ENCODE data around the gene ENTR1.
A peak's percentile ranks its signal among the peaks of the same experiment; 100 is the strongest.

ENTR1 gene, protein sequence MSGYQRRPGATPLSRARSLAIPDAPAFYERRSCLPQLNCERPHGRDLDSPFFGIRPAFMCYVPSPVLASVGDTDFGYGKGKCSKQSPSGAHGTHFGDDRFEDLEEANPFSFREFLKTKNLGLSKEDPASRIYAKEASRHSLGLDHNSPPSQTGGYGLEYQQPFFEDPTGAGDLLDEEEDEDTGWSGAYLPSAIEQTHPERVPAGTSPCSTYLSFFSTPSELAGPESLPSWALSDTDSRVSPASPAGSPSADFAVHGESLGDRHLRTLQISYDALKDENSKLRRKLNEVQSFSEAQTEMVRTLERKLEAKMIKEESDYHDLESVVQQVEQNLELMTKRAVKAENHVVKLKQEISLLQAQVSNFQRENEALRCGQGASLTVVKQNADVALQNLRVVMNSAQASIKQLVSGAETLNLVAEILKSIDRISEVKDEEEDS

DNA sequence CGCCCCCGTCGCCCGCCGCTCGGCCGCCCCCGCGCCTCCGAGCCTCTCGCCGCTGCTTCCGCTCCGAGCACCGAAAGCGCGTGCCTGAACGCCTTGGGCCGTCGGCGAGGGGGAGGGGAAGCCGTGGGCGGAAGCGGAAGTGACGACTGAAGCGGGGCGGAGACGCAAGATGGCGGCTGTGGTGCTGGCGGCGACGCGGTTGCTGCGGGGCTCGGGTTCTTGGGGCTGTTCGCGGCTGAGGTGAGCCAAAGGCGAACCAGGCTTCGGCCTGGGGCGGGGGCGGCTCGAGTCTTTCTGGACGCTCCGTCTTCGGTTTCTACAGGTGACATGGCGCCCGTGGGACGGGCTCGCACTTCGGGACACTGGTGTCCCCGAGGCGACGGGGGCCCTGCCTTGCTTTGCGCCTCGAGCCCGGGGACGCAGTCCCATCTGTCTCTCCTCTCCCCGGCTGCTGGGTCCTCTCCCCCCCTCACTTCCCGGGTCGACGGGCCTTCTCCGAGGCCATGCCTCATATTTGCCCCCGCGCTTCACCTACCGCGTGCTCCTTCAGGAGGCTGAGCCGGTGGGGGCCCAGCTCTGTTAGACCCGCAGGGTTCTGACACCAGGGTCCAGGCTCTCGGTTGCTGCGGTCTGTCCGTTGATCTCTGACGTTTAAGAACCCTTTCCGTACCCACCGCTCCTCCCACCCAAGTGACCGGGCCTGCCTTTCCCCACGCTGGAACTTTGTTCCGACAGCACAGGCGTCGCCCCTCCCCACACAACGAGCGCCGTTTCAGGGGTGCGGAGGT is at the start of gene ENTR1, which contains the start of gene PMPCA:
ENTR1 (minus strand) TSS at position 115 of the 788 bp plus-strand sequence. CDS start 217 bp downstream, outside the sequence.
PMPCA (plus strand) TSS at position 159 of the 788 bp plus-strand sequence; CDS start at position 170, 11 bp downstream.
- DNase-seq (ENCODE audit: low read depth), result peak; percentile 95

GRCh38 chr9:136459425-136459824 is 49.0 kb upstream of the ENTR1 start:
- DNase-seq (ENCODE audit: low read depth), result no peak

GRCh38 chr9:136457326-136457725 is 46.9 kb upstream of the ENTR1 start:
- DNase-seq (ENCODE audit: low read depth), result no peak

GRCh38 chr9:136456258-136456657 is 45.8 kb upstream of the ENTR1 start:
- DNase-seq (ENCODE audit: low read depth), result no peak

DNA sequence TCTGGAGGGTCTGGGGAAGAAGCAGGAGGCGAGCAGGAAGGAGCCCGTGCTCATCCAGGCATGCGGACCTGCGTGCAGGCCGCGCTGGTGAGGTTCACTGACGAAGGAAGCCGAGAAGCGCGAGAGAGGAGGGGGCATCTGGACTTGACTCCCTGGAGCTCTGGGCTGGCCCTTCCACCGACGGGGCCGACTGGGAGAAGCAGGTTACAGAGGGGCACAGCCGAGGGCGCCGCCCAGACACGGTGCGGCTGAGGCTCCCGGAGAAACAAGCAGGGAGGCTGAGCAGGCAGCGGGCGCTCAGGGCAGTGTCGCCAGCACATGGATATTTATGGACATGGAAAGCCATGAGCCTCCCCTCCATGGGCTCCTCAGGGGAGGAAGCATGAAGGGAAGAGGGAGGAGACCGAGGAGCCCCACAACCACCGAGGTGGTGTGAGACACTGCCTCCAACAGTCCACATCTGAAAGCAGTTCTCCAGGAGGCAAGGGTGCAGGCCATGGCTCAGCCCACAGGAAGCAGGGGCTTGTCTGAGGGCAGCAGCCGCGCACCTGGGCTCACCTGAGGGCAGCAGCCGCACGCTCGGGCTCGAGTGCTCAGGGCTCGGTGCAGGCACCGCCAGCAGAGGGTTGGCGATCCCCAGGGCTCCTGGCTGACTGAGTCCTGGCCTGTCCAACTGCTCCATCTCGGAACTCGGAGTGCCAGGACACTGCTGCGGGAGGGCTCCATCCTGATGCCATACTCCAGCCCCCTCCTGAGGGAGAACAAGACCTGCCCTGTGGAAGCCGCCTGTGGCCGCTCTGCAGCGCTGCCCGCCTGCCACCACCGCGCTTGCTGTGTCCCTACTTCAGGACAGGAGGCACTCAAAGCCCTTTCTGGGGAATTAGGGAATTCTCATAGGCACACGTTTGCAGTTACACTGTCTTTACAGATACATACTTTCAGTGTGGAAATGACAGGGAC is 44.9 kb upstream of the ENTR1 start:
- no peak for DNase-seq (ENCODE audit: low read depth)

GRCh38 chr9:136454026-136454796 is 43.8 kb upstream of the ENTR1 start:
- no peak for DNase-seq (ENCODE audit: low read depth)

DNA sequence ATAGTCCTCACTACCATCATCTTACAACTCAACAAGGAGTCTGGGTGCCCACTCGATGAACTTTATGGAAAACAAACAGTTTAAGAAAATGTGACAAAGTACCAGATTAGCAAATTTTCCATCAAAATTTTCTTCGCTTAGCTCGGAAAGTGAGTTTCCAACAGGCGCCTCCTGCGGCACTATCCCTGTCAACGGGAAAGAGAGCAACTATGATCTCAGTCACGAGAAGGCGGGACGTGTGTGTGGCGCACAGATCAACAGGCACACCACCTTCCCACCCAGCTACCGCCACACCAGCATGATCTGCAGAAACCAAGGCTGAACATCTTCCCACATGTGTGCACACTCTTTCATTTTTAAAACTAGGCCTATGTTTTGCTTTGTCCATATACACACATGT is 42.9 kb upstream of the ENTR1 start:
- DNase-seq (ENCODE audit: low read depth), result no peak

DNA sequence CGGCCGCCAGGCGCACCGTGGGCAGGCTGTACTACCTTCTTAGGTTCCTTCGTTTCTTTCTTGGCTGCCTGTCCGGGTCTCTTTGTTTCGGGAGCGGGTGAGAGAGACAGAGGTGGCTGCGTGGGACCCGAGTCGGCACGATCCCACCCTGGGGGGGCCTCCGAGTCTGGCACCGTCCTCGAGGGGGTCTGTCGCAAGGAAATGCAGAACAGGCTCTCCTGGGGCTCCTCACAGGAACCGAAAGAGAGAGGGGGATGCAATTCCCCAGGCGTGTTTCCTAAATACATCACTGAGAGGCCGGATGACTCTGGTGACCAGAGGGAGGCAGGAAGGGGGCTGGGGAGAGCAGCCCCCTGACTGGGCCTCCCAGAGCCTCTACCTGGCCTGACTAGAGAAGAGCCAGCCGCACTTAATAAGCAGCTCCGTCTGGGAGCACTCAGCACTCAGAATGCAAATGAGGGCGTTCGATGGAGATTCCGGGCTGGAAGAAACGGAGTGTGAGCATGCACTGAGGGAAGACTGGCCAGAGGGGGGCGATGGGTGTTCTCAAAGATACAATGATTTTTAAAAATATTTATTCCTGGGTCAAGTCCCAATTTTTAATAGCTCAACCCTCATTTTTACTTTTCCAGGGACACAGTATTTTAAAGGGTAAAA is 40.9 kb upstream of the ENTR1 start:
- DNase-seq (ENCODE audit: low read depth), result no peak

DNA sequence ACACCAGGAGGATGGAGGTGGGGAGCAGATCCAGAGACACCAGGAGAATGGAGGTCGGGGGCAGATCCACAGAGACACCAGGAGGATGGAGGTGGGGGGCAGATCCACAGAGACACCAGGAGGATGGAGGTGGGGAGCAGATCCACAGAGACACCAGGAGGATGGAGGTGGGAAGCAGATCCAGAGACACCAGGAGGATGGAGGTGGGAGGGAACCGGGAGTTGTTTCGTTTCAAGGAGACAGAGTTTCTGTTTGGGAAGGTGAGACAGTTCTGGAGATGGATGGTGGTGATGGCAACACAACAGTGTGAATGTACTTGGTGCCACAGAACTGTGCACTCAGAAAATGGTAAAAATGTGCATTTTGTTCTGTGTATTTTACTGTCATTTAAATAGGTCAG is 38.2 kb upstream of the ENTR1 start:
- DNase-seq (ENCODE audit: low read depth), result no peak

DNA sequence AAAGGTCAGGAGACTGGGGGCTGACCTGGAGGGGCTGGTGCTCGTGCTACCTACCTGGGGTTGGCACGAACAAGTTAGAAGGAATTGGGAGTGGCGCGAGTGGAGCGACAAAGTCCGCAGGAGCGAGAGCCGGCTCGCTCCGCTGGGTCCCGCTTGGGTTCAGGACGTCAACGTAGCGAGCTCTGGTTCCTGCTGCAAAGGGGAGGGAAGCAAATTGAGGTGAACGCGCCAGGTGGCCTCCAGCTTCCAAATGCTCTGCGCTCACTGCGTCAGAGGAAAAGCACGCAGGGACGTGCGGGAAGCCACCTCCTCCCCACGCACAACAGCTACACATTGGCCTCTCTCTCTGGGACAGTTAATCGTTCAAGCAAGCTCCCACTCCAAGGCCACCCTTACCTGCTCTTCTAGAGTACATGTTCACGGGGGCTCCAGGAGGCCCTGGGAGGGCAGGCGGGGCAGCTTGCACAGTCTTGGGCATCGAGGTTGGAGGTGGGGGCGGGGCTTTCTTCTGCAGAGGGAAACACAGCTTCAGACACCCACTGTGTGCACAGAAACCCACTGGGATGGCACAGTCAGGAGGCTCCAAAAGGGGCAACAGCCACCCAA is 36.9 kb upstream of the ENTR1 start:
- no peak for DNase-seq (ENCODE audit: low read depth)

GRCh38 chr9:136445799-136446198 is 35.4 kb upstream of the ENTR1 start:
- no peak for DNase-seq (ENCODE audit: low read depth)

DNA sequence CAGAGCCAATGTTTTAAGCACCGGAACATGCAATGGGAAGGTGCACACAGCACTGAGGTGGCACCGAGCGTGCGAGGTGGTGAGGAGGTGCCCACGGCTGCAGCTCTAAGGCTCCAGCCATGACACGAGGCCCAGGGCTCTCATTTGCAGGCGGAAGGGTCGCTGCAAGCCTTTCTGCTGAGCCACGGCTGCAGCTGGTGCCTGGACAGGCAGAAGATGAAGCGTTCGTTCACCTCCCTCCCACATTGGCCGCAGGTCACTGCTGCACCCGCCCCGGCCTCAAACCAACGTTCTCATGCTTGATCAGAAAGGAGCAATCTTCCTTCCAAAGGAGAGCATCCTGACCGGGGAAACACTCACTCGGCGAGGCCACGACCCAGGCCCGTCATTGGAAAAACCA is 33.7 kb upstream of the ENTR1 start:
- no peak for DNase-seq (ENCODE audit: low read depth)

GRCh38 chr9:136443687-136444086 is 33.3 kb upstream of the ENTR1 start:
- DNase-seq (ENCODE audit: low read depth), result no peak

DNA sequence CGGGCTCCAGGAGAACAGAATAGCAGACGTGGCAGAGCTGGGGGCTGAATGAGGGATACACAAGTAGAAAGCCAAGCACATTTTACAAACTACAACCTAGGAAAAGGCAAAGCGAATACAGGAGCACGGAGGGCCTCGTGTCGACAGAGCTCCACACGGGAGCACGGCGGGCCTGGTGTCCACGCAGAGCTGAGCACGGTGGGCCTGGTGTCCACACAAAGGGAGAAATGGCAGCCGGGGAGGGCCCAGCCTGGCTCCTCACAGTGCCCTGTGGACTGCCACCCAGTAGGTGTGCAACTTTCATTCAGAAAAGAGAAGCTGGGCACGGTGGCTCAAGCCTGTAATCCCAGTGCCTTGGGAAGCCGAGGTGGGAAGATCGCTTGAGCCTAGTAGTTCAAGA is 32.7 kb upstream of the ENTR1 start:
- no peak for DNase-seq (ENCODE audit: low read depth)

DNA sequence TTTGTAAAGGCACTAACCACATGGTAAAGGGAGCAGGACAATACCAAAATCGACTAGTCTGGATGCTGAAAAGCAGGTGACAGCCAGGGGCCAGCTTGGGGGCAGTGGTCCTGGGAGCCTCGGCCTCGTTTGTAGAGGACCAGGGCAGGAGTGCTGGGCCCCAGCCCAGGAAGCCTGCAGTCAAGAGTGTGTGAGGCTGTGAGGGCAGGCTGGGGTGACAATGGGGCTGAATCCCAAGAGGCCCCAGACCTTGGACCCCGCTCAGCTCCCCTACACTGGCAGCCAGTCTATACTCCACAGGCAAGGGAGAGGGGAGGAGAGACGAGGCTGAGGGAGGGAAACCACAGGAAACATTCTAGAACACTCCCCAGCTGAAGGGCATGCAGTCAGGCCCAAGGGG is 31.9 kb upstream of the ENTR1 start:
- DNase-seq (ENCODE audit: low read depth), result no peak

DNA sequence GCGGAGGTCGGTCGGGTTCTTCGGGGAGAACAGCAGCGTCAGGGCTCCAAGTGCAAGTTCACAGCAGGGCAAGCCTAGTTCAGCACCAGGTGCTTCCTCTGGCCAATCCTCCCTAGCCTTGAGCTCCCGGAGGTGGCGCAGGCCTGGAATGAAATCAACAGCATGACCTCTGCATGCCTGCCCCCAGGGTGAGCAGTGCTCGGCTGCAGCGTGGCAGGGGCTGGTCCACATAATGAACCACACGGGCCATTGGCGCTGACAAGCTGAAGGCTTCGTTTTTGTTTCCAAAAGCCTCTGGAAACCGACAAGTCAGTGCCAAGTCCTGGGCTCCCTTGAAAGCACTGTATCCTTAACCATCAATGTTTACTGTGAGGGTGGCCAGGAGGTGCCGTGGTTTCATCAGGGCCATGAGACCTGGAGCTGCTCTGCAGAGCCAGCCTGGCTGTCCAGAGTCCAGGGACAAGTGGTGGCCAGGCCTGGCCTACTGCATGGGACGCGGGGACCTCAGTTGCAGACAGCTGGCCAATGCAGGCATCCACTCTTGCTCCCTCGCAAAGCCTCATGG is 31.3 kb upstream of the ENTR1 start:
- DNase-seq (ENCODE audit: low read depth), result no peak

DNA sequence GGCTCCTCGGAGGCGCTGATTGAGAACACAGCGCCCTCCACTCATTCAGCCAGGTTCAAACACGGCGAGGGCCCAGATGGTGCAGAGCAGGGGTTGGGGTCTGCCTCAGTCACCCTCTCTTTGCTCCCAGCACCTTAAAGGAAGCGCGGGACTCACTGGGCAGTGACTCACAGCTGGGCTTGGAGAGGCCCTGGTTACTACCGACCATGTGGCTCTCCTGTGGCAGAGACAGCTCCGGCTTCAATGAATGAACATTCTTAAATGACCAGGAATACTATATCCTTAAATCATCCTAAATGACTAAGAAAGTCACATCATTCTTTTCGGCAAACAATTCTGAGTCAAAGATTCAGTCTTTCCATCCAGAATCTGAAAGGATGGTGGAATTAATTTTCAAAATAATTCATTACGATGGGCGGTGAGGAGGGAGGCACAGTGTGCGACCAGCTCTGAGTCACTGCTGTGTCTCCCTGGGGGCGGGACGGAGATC is 30.8 kb upstream of the ENTR1 start:
- no peak for DNase-seq (ENCODE audit: low read depth)

DNA sequence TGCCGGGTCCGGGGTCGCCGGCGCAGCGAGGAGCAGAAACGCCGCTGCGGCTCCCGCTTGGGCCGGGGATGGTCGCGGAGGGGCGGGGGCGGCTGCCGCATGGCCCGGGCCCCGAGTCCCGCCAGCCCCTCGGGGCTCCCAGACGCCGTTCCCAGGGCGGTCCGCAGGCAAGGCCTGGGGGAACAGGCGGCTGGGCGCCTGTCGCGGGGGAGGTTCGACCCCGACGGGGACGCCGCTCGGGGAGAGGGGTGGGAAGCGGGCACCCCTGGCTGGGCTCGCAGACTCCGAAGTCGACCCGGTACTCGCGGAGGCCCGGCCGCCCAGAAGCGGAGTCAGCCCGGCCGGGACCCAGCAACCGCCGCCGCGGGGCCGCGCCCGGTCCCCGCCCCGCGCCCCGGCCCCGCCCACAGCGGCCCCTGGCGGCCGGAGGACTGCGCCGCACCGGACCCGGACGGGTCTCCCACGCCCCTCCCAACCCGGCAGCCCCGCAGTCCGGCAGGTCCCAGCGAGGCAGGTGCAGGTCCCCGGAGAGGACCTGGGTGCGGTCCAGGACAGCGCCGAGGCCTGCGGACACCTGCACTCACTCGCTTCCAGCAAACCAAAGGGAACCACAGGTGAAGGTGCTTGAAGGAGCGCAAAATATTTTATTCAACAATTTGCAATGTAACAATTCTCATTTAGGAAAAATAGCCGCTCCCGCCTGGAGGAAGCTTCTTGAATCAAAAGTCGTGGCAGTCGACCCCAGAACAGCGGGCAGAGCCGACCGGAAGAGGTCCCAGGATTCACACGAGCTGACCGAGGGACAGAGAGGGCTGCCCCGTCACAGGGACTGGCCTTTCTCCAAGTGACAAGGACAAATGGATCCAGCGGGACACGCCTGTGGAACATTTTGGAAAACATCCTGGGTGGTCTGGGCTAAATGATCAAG is 29.3 kb upstream of the ENTR1 start, which contains the start of gene INPP5E:
INPP5E (minus strand) TSS at position 365 of the 928 bp plus-strand sequence. CDS start 426 bp downstream, outside the sequence.
- peak; percentile 83 for DNase-seq (ENCODE audit: low read depth)

Data from activated T-cell treated with anti-CD3 and anti-CD28 coated beads for 1 hour (primary cell).